H1 (cell line): ENCODE results near the gene AP3D1. TPM values are rescaled to one million over a fixed set of nuclear protein-coding genes. Genes with fewer than 3 reads are reported as not detected.
A peak's percentile ranks its signal among the peaks of the same experiment; 100 is the strongest.

Experiments
- CEBPB ChIP-seq: IDR thresholded peaks from 2 replicates; pipeline ENCODE4 v1.6.1; 2012; ENCODE audit warnings: low read depth, low read length
- CHD2 ChIP-seq: IDR thresholded peaks from 2 replicates; pipeline ENCODE4 v1.6.1; 2012; ENCODE audit warnings: low read length, improper control_type of control experiment
- CREB1 ChIP-seq: IDR thresholded peaks from 2 replicates; pipeline ENCODE4 v1.6.1; 2012; ENCODE audit warnings: inconsistent platforms
- GTF2F1 ChIP-seq: IDR thresholded peaks from 2 replicates; pipeline ENCODE4 v1.6.1; 2012; ENCODE audit warnings: low read depth, low read length, improper control_type of control experiment, borderline replicate concordance
- NANOG ChIP-seq: IDR thresholded peaks from 2 replicates; pipeline ENCODE4 v1.6.1; 2011; ENCODE audit warnings: low read length, low read depth, mild to moderate bottlenecking, inconsistent platforms; ENCODE audit not compliant: insufficient read depth, poor library complexity, severe bottlenecking
- POLR2AphosphoS5 ChIP-seq: IDR thresholded peaks from 2 replicates; pipeline ENCODE4 v1.6.1; 2011; ENCODE audit warnings: low read depth, low read length
- POU5F1 ChIP-seq: IDR thresholded peaks from 2 replicates; pipeline ENCODE4 v1.6.1; 2011; ENCODE audit warnings: low read depth, mild to moderate bottlenecking, low read length, moderate library complexity
- RFX5 ChIP-seq: IDR thresholded peaks from 2 replicates; pipeline ENCODE4 v1.6.1; 2011; ENCODE audit warnings: low read depth, low read length, improper control_type of control experiment, borderline replicate concordance
- RNF2 ChIP-seq: fragments of 200-900, 300-1000 bp; sonication (generic); IDR thresholded peaks from 2 replicates; pipeline ENCODE4 v1.7.1; 2016; ENCODE audit warnings: borderline replicate concordance, low read depth, mild to moderate bottlenecking, antibody characterized with exemption, low read length; ENCODE audit not compliant: poor library complexity, severe bottlenecking; ENCODE audit errors: missing control alignments
- SP1 ChIP-seq: IDR thresholded peaks from 2 replicates; pipeline ENCODE4 v1.6.1; 2011; ENCODE audit warnings: low read depth, low read length
- TAF1 ChIP-seq: IDR thresholded peaks from 2 replicates; pipeline ENCODE4 v1.6.1; 2011; ENCODE audit warnings: mild to moderate bottlenecking, low read depth, low read length
- TBP ChIP-seq: IDR thresholded peaks from 2 replicates; pipeline ENCODE4 v1.6.1; 2011; ENCODE audit warnings: low read depth, low read length, improper control_type of control experiment
- polyA plus RNA-seq, 7 experiments: library from polyadenylated mRNA; depleted of rRNA in 3 of 7; stranded (reverse) in 5 of 7; unstranded in 2 of 7; fragments of >200 nt in 5 of 7; fragments of 200-250 nt in 2 of 7; gene quantifications; 1 replicate in 5 of 7; 2 replicates in 1 of 7; 4 replicates in 1 of 7; pipeline versions ENCODE4 v1.2.1 to v1.2.3, GENCODE V29; 2011 to 2013; ENCODE audit warnings: missing spikeins in 2 of 7, mixed read lengths in 2 of 7
- total RNA-seq: library from RNA; stranded (reverse); fragmentation: NEBNext Ultra II Directional; extraction: Animal tissue kit (Norgen Biotek cat#: 25700); gene quantifications from 2 replicates; pipeline ENCODE4 v1.2.1, GENCODE V29; 2021

AP3D1 gene
- total and polyA plus RNA-seq, 2 of the 8 experiments (the other 6 are each of a cell fraction or from before 2014, with no cell fraction given) = 161 to 174 TPM

GRCh38 chr19:2061495-2062388 is 89.6 kb downstream of the AP3D1 start (continued):
- TF ChIP-seq CEBPB = peak; percentile 68
- peak; percentile 75; the same call in 1 of the 2 replicates for TF ChIP-seq RFX5
- 0 out of 2 replicates have a peak, but pooled peaks have one; percentile 42 for TF ChIP-seq CHD2
- TF ChIP-seq GTF2F1 = no peak
- peak; percentile 73 for TF ChIP-seq TAF1
- peak; percentile 78 for TF ChIP-seq POLR2AphosphoS5
- TF ChIP-seq TBP = peak; percentile 81
- TF ChIP-seq POU5F1 = no peak
- peak; percentile 76; the same call in 1 of the 2 replicates for TF ChIP-seq SP1
- TF ChIP-seq NANOG = no peak
- peak; percentile 69 for TF ChIP-seq CREB1
- no peak for TF ChIP-seq RNF2
- TF ChIP-seq, all 59 proteins: peak for 12
